HL-60 (cell line): Measurements from ENCODE around the gene DLEC1.

Source experiments
- DNase-seq, 2 experiments: peaks; one replicate each; pipeline ENCODE4 v3.0.0-alpha.2; 2010 to 2020; ENCODE audit warnings: low read depth in 1 of 2, low spot score in 1 of 2
- H3K27ac ChIP-seq: fragments of 250-450 bp; sonication (Bioruptor Pico); replicated peaks from 2 replicates; pipeline ENCODE4 v1.5.1; 2020; ENCODE audit warnings: mild to moderate bottlenecking, moderate library complexity
- H3K27me3 ChIP-seq: fragments of 250-450 bp; sonication (Bioruptor Pico); 2 replicates; pipeline ENCODE4 v1.5.1; 2021; ENCODE audit warnings: mild to moderate bottlenecking, moderate library complexity; ENCODE audit not compliant: insufficient read depth, poor library complexity, severe bottlenecking
- H3K4me3 ChIP-seq: replicated peaks from 2 replicates; pipeline ENCODE4 v1.5.1; 2011; ENCODE audit warnings: mild to moderate bottlenecking, control low read depth, low read length; ENCODE audit not compliant: insufficient read depth
- CTCF ChIP-seq: IDR thresholded peaks from one replicate; pipeline ENCODE4 v1.5.1; 2011; ENCODE audit warnings: low read length, control low read depth, inconsistent platforms; ENCODE audit not compliant: insufficient read depth
- GABPA ChIP-seq: IDR thresholded peaks from 2 replicates; pipeline ENCODE4 v1.6.1; 2012; ENCODE audit warnings: low read depth
- POLR2AphosphoS5 ChIP-seq: IDR thresholded peaks from 2 replicates; pipeline ENCODE4 v1.6.1; 2012; ENCODE audit warnings: low read depth
- REST ChIP-seq: IDR thresholded peaks from 2 replicates; pipeline ENCODE4 v1.6.1; 2012; ENCODE audit warnings: low read depth; ENCODE audit not compliant: insufficient replicate concordance
- SPI1 ChIP-seq: IDR thresholded peaks from 2 replicates; pipeline ENCODE4 v1.6.1; 2012; ENCODE audit warnings: low read depth, mild to moderate bottlenecking, borderline replicate concordance

DLEC1 gene

GRCh38 chr3:37991109-37991508 is 47.9 kb upstream of the DLEC1 start:
- no peaks in the 10 kb centered on the region for H3K27me3 ChIP-seq
- DNase-seq, result no peak
- no peak overlapping the region for H3K4me3 ChIP-seq
- no peak overlapping the region for H3K27ac ChIP-seq
- TF ChIP-seq CTCF (no peak), POLR2AphosphoS5 (no peak)

GRCh38 chr3:37991823-37992222 is 47.2 kb upstream of the DLEC1 start:
- TF ChIP-seq REST (no peak), POLR2AphosphoS5 (no peak), SPI1 (no peak), CTCF (no peak), GABPA (no peak)
- H3K27me3 ChIP-seq, result no peaks in the 10 kb centered on the region
- DNase-seq, result no peak
- H3K27ac ChIP-seq, result no peak overlapping the region
- no peak overlapping the region for H3K4me3 ChIP-seq

GRCh38 chr3:37992271-37993066 is 46.5 kb upstream of the DLEC1 start:
- Histone ChIP-seq H3K27me3 (no peaks in the 10 kb centered on the region), H3K27ac (no peak overlapping the region), H3K4me3 (no peak overlapping the region)
- TF ChIP-seq CTCF, result no peak
- no peak for DNase-seq

- H3K27me3 ChIP-seq, result no peaks in the 10 kb centered on the region
- no peak overlapping the region for H3K4me3 ChIP-seq
- DNase-seq, result no peak
- TF ChIP-seq SPI1, result no peak
- TF ChIP-seq REST, result no peak
- no peak for TF ChIP-seq GABPA
- no peak for TF ChIP-seq CTCF
- no peak for TF ChIP-seq POLR2AphosphoS5
- no peak overlapping the region; the same call in 1 of the 2 replicates for H3K27ac ChIP-seq
These were observed 45.9 kb upstream of the DLEC1 start for GRCh38 chr3:37993067-37993455.
